NCI-H1105 (cell line): Measurements from ENCODE around the gene MAT1A.
"Not testable (repeated sequence)": the region's sequence is repeated elsewhere in the genome, so short reads cannot be mapped to it uniquely, and the experiment has no call there.

Source experiments
- DNase-seq: peaks from one replicate; lab custom pipeline; 2025; lab: John Stamatoyannopoulos, UW

Gene MAT1A

DNA sequence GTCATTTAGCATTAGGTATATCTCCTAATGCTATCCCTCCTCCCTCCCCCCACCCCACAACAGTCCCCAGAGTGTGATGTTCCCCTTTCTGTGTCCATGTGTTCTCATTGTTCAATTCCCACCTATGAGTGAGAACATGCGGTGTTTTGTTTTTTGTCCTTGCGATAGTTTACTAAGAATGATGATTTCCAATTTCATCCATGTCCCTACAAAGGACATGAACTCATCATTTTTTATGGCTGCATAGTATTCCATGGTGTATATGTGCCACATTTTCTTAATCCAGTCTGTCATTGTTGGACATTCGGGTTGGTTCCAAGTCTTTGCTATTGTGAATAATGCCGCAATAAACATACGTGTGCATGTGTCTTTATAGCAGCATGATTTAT is 66.4 kb downstream of the MAT1A start:
- not testable (repeated sequence) for DNase-seq
